SK-N-SH treated with all-trans-retinoic acid at 6 μM for 48 hours (cell line): ENCODE results near the gene CCDC57.

Experiments used
- ATAC-seq: fragments of 200-7000 bp; cut with Tn5 transposase; 3 replicates; pipeline ENCODE4 v1.9.1; 2020; ENCODE audit warnings: mild to moderate bottlenecking, moderate library complexity
- ARNTL ChIP-seq: fragments of 450-650 bp; formaldehyde crosslinking; IDR thresholded peaks from 2 replicates; pipeline ENCODE4 v1.5.0; 2020; ENCODE audit warnings: low read depth, mild to moderate bottlenecking, moderate library complexity, borderline replicate concordance
- BACH2 ChIP-seq: fragments of 250-450 bp; sonication (Bioruptor Pico); IDR thresholded peaks from 2 replicates; pipeline ENCODE4 v1.9.0; 2021; ENCODE audit warnings: mild to moderate bottlenecking, borderline replicate concordance
- CSDC2 ChIP-seq: fragments of 250-450 bp; sonication (Bioruptor Pico); IDR thresholded peaks from 2 replicates; pipeline ENCODE4 v1.5.0; 2020; ENCODE audit warnings: mild to moderate bottlenecking, moderate library complexity
- ESRRG ChIP-seq: fragments of 250-450 bp; sonication (Bioruptor Pico); IDR thresholded peaks from 2 replicates; pipeline ENCODE4 v1.6.1; 2021; ENCODE audit warnings: mild to moderate bottlenecking
- GLIS3 ChIP-seq: fragments of 250-450 bp; sonication (Bioruptor Pico); IDR thresholded peaks from 2 replicates; pipeline ENCODE4 v1.5.0; 2020; ENCODE audit warnings: mild to moderate bottlenecking, moderate library complexity
- ISL1 ChIP-seq: fragments of 250-450 bp; sonication (Bioruptor Pico); IDR thresholded peaks from 2 replicates; pipeline ENCODE4 v2.1.2; 2022; ENCODE audit warnings: mild to moderate bottlenecking, moderate library complexity
- OSR1 ChIP-seq: fragments of 250-450 bp; sonication (Bioruptor Pico); IDR thresholded peaks from 2 replicates; pipeline ENCODE4 v1.8.0; 2022; ENCODE audit warnings: moderate library complexity, mild to moderate bottlenecking, inconsistent platforms
- PATZ1 ChIP-seq: fragments of 250-450 bp; sonication (Bioruptor Pico); IDR thresholded peaks from 2 replicates; pipeline ENCODE4 v1.8.0; 2020; ENCODE audit warnings: mild to moderate bottlenecking, moderate library complexity, borderline replicate concordance
- POU6F1 ChIP-seq: fragments of 250-450 bp; sonication (Bioruptor Pico); IDR thresholded peaks from 2 replicates; pipeline ENCODE4 v1.8.0; 2021; ENCODE audit warnings: low read depth, mild to moderate bottlenecking, moderate library complexity, borderline replicate concordance
- PPARA ChIP-seq: fragments of 250-450 bp; sonication (Bioruptor Pico); IDR thresholded peaks from 2 replicates; pipeline ENCODE4 v1.5.0; 2020; ENCODE audit warnings: mild to moderate bottlenecking, borderline replicate concordance
- RARB ChIP-seq: fragments of 250-450 bp; sonication (Bioruptor Pico); IDR thresholded peaks from 2 replicates; pipeline ENCODE4 v1.8.0; 2021; ENCODE audit warnings: mild to moderate bottlenecking, moderate library complexity
- SNAI2 ChIP-seq: fragments of 250-450 bp; sonication (Bioruptor Pico); IDR thresholded peaks from 2 replicates; pipeline ENCODE4 v1.5.0; 2020; ENCODE audit warnings: mild to moderate bottlenecking, moderate library complexity
- TCF4 ChIP-seq: fragments of 250-450 bp; sonication (Bioruptor Pico); IDR thresholded peaks from 2 replicates; pipeline ENCODE4 v1.8.0; 2021; ENCODE audit warnings: mild to moderate bottlenecking, moderate library complexity, borderline replicate concordance
- ZC3H10 ChIP-seq: fragments of 250-450 bp; sonication (Bioruptor Pico); IDR thresholded peaks from 2 replicates; pipeline ENCODE4 v1.5.1; 2021; ENCODE audit warnings: mild to moderate bottlenecking, moderate library complexity
- ZFP3 ChIP-seq: fragments of 250-450 bp; sonication (Bioruptor Pico); IDR thresholded peaks from 2 replicates; pipeline ENCODE4 v1.5.0; 2020; ENCODE audit warnings: mild to moderate bottlenecking, moderate library complexity
- ZFP30 ChIP-seq: fragments of 450-650 bp; formaldehyde crosslinking; IDR thresholded peaks from 2 replicates; pipeline ENCODE4 v1.5.0; 2022; ENCODE audit warnings: mild to moderate bottlenecking, moderate library complexity
- ZNF565 ChIP-seq: fragments of 450-650 bp; formaldehyde crosslinking; conservative IDR thresholded peaks from 2 replicates; pipeline ENCODE4 v1.5.0; 2020; ENCODE audit warnings: low read depth, mild to moderate bottlenecking, moderate library complexity
- ZNF70 ChIP-seq: fragments of 450-650 bp; formaldehyde crosslinking; IDR thresholded peaks from 2 replicates; pipeline ENCODE4 v1.5.0; 2020; ENCODE audit warnings: mild to moderate bottlenecking, moderate library complexity
- ZNF8 ChIP-seq: fragments of 450-650 bp; formaldehyde crosslinking; IDR thresholded peaks from 2 replicates; pipeline ENCODE4 v1.5.0; 2020; ENCODE audit warnings: mild to moderate bottlenecking, moderate library complexity
- TF ChIP-seq, protein P1 (sequence below): fragments of 250-450 bp; sonication (Bioruptor Pico); IDR thresholded peaks from 2 replicates; pipeline ENCODE4 v1.5.1; 2021; ENCODE audit warnings: mild to moderate bottlenecking, moderate library complexity
- TF ChIP-seq, protein P2 (sequence below): fragments of 250-450 bp; sonication (Bioruptor Pico); IDR thresholded peaks from 2 replicates; pipeline ENCODE4 v1.5.1; 2020; ENCODE audit warnings: low read depth, mild to moderate bottlenecking, moderate library complexity
- TF ChIP-seq, protein P3 (sequence below): fragments of 250-450 bp; sonication (Bioruptor Pico); IDR thresholded peaks from 2 replicates; pipeline ENCODE4 v1.5.0; 2020; ENCODE audit warnings: mild to moderate bottlenecking, moderate library complexity

Gene CCDC57

DNA sequence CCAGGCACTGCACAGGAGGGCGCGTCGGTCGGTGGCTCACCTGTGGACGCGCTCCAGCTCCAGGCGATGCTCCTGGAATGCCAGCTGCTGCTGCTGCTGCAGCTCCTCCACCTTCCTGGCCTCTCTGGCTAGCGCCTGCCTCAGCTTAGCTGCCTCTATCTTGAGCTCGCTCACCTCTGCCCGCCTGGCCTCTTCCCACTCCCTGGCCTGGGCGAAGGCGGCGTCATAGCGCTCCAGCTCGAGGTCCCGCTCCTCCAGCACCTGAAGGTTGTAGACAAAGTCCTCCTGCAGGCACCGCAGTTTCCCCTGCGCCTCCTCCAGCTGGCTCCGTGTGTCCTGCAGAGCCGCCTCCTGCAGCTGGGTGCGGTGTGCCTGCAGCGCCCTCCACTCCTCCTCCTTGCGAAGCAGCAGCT, 11.1 kb downstream of the CCDC57 start:
- ATAC-seq: no peak
- no peak for TF ChIP-seq OSR1

GRCh38 chr17:82200743-82201497, 11.7 kb downstream of the CCDC57 start:
- no peak for ATAC-seq
- no peak for TF ChIP-seq ZNF565 (CRISPR knock-in tag)
- TF ChIP-seq TCF4: no peak
- no peak for TF ChIP-seq SNAI2 (CRISPR knock-in tag)
- no peak for TF ChIP-seq CSDC2 (CRISPR knock-in tag)
- no peak for TF ChIP-seq ESRRG (CRISPR knock-in tag)
- TF ChIP-seq ARNTL (CRISPR knock-in tag): no peak
- no peak for TF ChIP-seq RARB (CRISPR knock-in tag)
- TF ChIP-seq, protein P1, sequence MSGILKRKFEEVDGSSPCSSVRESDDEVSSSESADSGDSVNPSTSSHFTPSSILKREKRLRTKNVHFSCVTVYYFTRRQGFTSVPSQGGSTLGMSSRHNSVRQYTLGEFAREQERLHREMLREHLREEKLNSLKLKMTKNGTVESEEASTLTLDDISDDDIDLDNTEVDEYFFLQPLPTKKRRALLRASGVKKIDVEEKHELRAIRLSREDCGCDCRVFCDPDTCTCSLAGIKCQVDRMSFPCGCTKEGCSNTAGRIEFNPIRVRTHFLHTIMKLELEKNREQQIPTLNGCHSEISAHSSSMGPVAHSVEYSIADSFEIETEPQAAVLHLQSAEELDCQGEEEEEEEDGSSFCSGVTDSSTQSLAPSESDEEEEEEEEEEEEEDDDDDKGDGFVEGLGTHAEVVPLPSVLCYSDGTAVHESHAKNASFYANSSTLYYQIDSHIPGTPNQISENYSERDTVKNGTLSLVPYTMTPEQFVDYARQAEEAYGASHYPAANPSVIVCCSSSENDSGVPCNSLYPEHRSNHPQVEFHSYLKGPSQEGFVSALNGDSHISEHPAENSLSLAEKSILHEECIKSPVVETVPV (CRISPR knock-in tag): no peak
- TF ChIP-seq POU6F1 (CRISPR knock-in tag): no peak
- TF ChIP-seq ZNF8 (CRISPR knock-in tag): no peak
- no peak for TF ChIP-seq GLIS3 (CRISPR knock-in tag)
- TF ChIP-seq ZNF70: no peak
- TF ChIP-seq PPARA (CRISPR knock-in tag): no peak
- TF ChIP-seq ISL1 (CRISPR knock-in tag): no peak
- no peak for TF ChIP-seq ZC3H10 (CRISPR knock-in tag)
- no peak for TF ChIP-seq OSR1
- TF ChIP-seq BACH2 (CRISPR knock-in tag): no peak
- TF ChIP-seq, all 23 proteins: peak for 0

DNA sequence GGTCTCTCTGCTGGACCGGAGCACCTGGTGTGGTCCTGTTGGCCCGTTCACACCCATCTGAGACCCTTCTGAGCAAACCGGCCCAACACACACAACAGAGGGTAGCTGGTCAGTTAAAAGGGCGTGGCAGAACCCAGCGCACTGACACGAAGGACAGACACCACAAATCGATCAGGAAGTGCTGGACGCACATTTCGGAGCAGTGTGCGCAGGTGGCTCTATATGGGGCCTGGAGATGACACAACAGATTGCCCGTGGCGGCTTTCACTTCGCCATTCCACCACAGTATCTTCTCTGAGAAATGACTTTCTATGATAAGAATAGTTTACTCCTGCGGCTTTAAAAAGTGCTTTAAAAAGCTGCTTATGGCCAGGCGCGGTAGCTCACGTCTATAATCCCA, 12.5 kb downstream of the CCDC57 start:
- TF ChIP-seq ZNF565 (CRISPR knock-in tag) (no peak), ZFP3 (CRISPR knock-in tag) (no peak), ESRRG (CRISPR knock-in tag) (no peak), BACH2 (CRISPR knock-in tag) (no peak), SNAI2 (CRISPR knock-in tag) (no peak), RARB (CRISPR knock-in tag) (no peak), ZFP30 (CRISPR knock-in tag) (no peak), ZC3H10 (CRISPR knock-in tag) (no peak), PATZ1 (no peak), ARNTL (CRISPR knock-in tag) (no peak), ZNF70 (no peak), CSDC2 (CRISPR knock-in tag) (no peak), OSR1 (no peak), PPARA (CRISPR knock-in tag) (no peak), ZNF8 (CRISPR knock-in tag) (no peak), ISL1 (CRISPR knock-in tag) (no peak)
- TF ChIP-seq, protein P2, sequence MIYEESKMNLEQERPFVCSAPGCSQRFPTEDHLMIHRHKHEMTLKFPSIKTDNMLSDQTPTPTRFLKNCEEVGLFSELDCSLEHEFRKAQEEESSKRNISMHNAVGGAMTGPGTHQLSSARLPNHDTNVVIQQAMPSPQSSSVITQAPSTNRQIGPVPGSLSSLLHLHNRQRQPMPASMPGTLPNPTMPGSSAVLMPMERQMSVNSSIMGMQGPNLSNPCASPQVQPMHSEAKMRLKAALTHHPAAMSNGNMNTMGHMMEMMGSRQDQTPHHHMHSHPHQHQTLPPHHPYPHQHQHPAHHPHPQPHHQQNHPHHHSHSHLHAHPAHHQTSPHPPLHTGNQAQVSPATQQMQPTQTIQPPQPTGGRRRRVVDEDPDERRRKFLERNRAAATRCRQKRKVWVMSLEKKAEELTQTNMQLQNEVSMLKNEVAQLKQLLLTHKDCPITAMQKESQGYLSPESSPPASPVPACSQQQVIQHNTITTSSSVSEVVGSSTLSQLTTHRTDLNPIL (CRISPR knock-in tag): no peak
- TF ChIP-seq, protein P1 (CRISPR knock-in tag): no peak
- TF ChIP-seq, protein P3, sequence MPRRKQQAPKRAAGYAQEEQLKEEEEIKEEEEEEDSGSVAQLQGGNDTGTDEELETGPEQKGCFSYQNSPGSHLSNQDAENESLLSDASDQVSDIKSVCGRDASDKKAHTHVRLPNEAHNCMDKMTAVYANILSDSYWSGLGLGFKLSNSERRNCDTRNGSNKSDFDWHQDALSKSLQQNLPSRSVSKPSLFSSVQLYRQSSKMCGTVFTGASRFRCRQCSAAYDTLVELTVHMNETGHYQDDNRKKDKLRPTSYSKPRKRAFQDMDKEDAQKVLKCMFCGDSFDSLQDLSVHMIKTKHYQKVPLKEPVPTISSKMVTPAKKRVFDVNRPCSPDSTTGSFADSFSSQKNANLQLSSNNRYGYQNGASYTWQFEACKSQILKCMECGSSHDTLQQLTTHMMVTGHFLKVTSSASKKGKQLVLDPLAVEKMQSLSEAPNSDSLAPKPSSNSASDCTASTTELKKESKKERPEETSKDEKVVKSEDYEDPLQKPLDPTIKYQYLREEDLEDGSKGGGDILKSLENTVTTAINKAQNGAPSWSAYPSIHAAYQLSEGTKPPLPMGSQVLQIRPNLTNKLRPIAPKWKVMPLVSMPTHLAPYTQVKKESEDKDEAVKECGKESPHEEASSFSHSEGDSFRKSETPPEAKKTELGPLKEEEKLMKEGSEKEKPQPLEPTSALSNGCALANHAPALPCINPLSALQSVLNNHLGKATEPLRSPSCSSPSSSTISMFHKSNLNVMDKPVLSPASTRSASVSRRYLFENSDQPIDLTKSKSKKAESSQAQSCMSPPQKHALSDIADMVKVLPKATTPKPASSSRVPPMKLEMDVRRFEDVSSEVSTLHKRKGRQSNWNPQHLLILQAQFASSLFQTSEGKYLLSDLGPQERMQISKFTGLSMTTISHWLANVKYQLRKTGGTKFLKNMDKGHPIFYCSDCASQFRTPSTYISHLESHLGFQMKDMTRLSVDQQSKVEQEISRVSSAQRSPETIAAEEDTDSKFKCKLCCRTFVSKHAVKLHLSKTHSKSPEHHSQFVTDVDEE (CRISPR knock-in tag): no peak
- no peak for ATAC-seq
